Endothelial cell of umbilical vein (primary cell): ENCODE data around the gene SATB2. TPM values are rescaled to one million over a fixed set of nuclear protein-coding genes. Genes with fewer than 3 reads are reported as not detected.

Experiments
- BruUV-seq: library from RNA; stranded (reverse); fragments of 400-500 nt; replicated peaks from 2 replicates; lab custom pipeline; 2021; lab: Mats Ljungman, UMichigan
- CTCF ChIA-PET: fragments of 300-600, 350-600 bp; sonication (Branson Sonifier 250); formaldehyde crosslinking; loops from one replicate; lab custom pipeline; 2021; ENCODE audit warnings: antibody characterized with exemption, inconsistent platforms; lab: Charles Lee
- POLR2A ChIA-PET: fragments of 300-600, 350-600 bp; sonication (Branson Sonifier 250); formaldehyde crosslinking; loops from one replicate; lab custom pipeline; 2021; ENCODE audit warnings: antibody characterized with exemption, inconsistent platforms; lab: Charles Lee
- DNase-seq: peaks from one replicate; pipeline ENCODE4 v3.0.0-alpha.2; 2011; ENCODE audit warnings: low read depth, low spot score
- FAIRE-seq: peaks from 2 replicates; lab custom pipeline; 2011; peaks lifted over from hg19 to GRCh38; lab: Jason Lieb, UNC
- H2AFZ ChIP-seq: 2 replicates; pipeline ENCODE4 v1.6.0; 2012; ENCODE audit warnings: low read depth, low read length, control low read depth, inconsistent platforms
- H3K27ac ChIP-seq: 2 replicates; pipeline ENCODE4 v1.5.1; 2011; ENCODE audit warnings: low read depth, mild to moderate bottlenecking, control low read depth, low read length, moderate library complexity; ENCODE audit not compliant: insufficient read depth
- H3K27me3 ChIP-seq, 2 experiments: 2 replicates each; pipeline versions ENCODE4 v1.6.0 to v1.6.1; 2011; ENCODE audit warnings: low read length in 2 of 2, mixed read lengths in 1 of 2; ENCODE audit not compliant: control insufficient read depth in 2 of 2, insufficient read depth in 2 of 2
- H3K36me3 ChIP-seq, 2 experiments: 2 replicates in 1 of 2; 3 replicates in 1 of 2; pipeline ENCODE4 v1.5.1; 2011; ENCODE audit warnings: low read length in 2 of 2, mild to moderate bottlenecking in 1 of 2, moderate library complexity in 1 of 2; ENCODE audit not compliant: control insufficient read depth in 2 of 2, insufficient read depth in 2 of 2; ENCODE audit errors: extremely low read depth in 1 of 2
- H3K4me1 ChIP-seq: 3 replicates; pipeline ENCODE4 v1.5.1; 2011; ENCODE audit warnings: mild to moderate bottlenecking, low read length; ENCODE audit not compliant: control insufficient read depth, insufficient read depth; ENCODE audit errors: extremely low read depth
- H3K4me2 ChIP-seq: 2 replicates; pipeline ENCODE4 v1.6.1; 2011; ENCODE audit warnings: low read length, control low read depth, mixed read lengths; ENCODE audit not compliant: insufficient read depth
- H3K4me3 ChIP-seq, 3 experiments: fragments of 200-600 bp in 1 of 3; sonication (generic), shearing (Covaris generic) in 1 of 3; replicated peaks in 1 of 3; 2 replicates each; pipeline ENCODE4 v1.5.1; 2011 to 2016; ENCODE audit warnings: control low read depth in 3 of 3, low read length in 3 of 3, mild to moderate bottlenecking in 2 of 3, inconsistent platforms in 1 of 3, low read depth in 1 of 3, moderate library complexity in 1 of 3; ENCODE audit not compliant: insufficient read depth in 1 of 3
- H3K79me2 ChIP-seq: 2 replicates; pipeline ENCODE4 v1.6.0; 2012; ENCODE audit warnings: low read length, inconsistent platforms; ENCODE audit not compliant: control insufficient read depth, insufficient read depth
- H3K9ac ChIP-seq: replicated peaks from 2 replicates; pipeline ENCODE3; 2011; ENCODE audit warnings: low read length, control low read depth; ENCODE audit not compliant: insufficient read depth; ENCODE audit errors: extremely low read depth
- H3K9me1 ChIP-seq: replicated peaks from 3 replicates; pipeline ENCODE4 v1.6.0; 2011; ENCODE audit warnings: mild to moderate bottlenecking, low read length; ENCODE audit not compliant: control insufficient read depth, insufficient read depth; ENCODE audit errors: extremely low read depth
- H3K9me3 ChIP-seq: replicated peaks from 2 replicates; pipeline ENCODE4 v1.5.1; 2012; ENCODE audit warnings: low read length, inconsistent platforms; ENCODE audit not compliant: control insufficient read depth, insufficient read depth
- H4K20me1 ChIP-seq: replicated peaks from 2 replicates; pipeline ENCODE3; 2011; ENCODE audit warnings: mild to moderate bottlenecking, low read length; ENCODE audit not compliant: control insufficient read depth, insufficient read depth; ENCODE audit errors: extremely low read depth
- EZH2 ChIP-seq: IDR thresholded peaks from 2 replicates; pipeline ENCODE4 v1.6.1; 2012; ENCODE audit warnings: borderline replicate concordance, low read depth, mild to moderate bottlenecking, moderate library complexity, low read length, inconsistent platforms; ENCODE audit not compliant: severe bottlenecking
- FOS ChIP-seq: IDR thresholded peaks from 2 replicates; pipeline ENCODE4 v1.6.1; 2011; ENCODE audit warnings: mild to moderate bottlenecking, low read length, moderate library complexity, borderline replicate concordance; ENCODE audit not compliant: insufficient read depth
- GATA2 ChIP-seq: IDR thresholded peaks from 2 replicates; pipeline ENCODE4 v1.7.0; 2011; ENCODE audit warnings: low read depth, mild to moderate bottlenecking, moderate library complexity, mixed read lengths, low read length; ENCODE audit not compliant: insufficient read length, insufficient read depth
- JUN ChIP-seq: IDR thresholded peaks from 2 replicates; pipeline ENCODE4 v1.6.1; 2011; ENCODE audit warnings: borderline replicate concordance, low read depth; ENCODE audit not compliant: insufficient read length, insufficient read depth
- MYC ChIP-seq: IDR thresholded peaks from one replicate; pipeline ENCODE4 v1.6.1; 2011; ENCODE audit warnings: mild to moderate bottlenecking, low read depth, low read length
- POLR2A ChIP-seq: IDR thresholded peaks from 2 replicates; pipeline ENCODE4 v1.6.1; 2012; ENCODE audit warnings: low read depth, mild to moderate bottlenecking, control low read depth, low read length
- POLR2AphosphoS5 ChIP-seq: IDR thresholded peaks from 2 replicates; pipeline ENCODE4 v1.6.1; 2012; ENCODE audit warnings: low read depth, mild to moderate bottlenecking, control low read depth, low read length, moderate library complexity; ENCODE audit not compliant: insufficient read depth
- dilution Hi-C: fragments of 300-500 bp; cut with MboI; formaldehyde crosslinking; loops from one replicate; pipeline ENCODE4 v1.15.0; 2019; ENCODE audit warnings: low sequenced_read_pairs; ENCODE audit not compliant: extremely low pct_ligation_motif_present
- intact Hi-C: fragments of 100-400 bp; cut with micrococcal nuclease; formaldehyde crosslinking; loops from one replicate; pipeline ENCODE4 v1.10.0; 2022
- polyA plus RNA-seq, 4 experiments: library from polyadenylated mRNA; depleted of rRNA in 3 of 4; stranded (reverse) in 3 of 4; unstranded in 1 of 4; fragments of >200 nt; gene quantifications; 2 replicates each; pipeline versions ENCODE4 v1.2.1 to v1.2.3, GENCODE V29; 2011 to 2012; ENCODE audit warnings: missing spikeins in 1 of 4
- total RNA-seq: library from RNA; stranded (reverse); gene quantifications from 2 replicates; pipeline ENCODE4 v1.2.3, GENCODE V29; 2021
- TF ChIP-seq, protein P1 (sequence below): IDR thresholded peaks from 2 replicates; pipeline ENCODE4 v1.6.1; 2011; ENCODE audit not compliant: insufficient read depth, insufficient read length
- TF ChIP-seq, protein P2 (sequence below), 2 donors: IDR thresholded peaks; 1 replicate in 1 of 2; 2 replicates in 1 of 2; pipeline ENCODE4 v1.5.1; 2011; ENCODE audit warnings: low read length in 2 of 2, mild to moderate bottlenecking in 2 of 2, moderate library complexity in 2 of 2, control low read depth in 1 of 2, inconsistent platforms in 1 of 2, low read depth in 1 of 2; ENCODE audit not compliant: insufficient read depth in 1 of 2; ENCODE audit errors: extremely low read depth in 1 of 2

Gene SATB2
- total and polyA plus RNA-seq, 2 donors (not counting 3 experiments of a cell fraction or from before 2014, with no cell fraction given), result 0.47 to 1.1 TPM

DNA sequence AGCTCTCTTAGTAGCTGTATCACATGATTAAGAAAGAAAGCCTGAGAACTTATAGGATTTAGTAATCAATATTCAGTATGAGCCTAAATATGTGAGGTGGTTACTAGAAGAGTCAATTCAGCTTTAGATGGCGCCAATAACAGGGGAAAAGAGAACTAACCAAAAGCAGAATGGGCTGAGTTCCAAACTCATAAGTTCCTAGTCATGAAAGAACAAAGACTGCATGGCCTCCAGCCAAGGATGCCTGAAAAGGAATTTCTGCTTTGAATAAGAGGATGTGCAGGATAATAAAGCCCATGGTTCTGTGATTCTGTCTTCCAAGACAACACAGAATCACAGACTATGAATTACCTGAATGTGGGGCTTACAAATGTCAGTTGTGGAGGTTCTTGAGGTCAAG, 196.5 kb downstream of the SATB2 start:
- no peak for TF ChIP-seq POLR2AphosphoS5
- CTCF ChIA-PET, result no interaction called here
- H3K36me3 ChIP-seq, result no peaks in the 10 kb centered on the region
- FAIRE-seq (no peak), DNase-seq (peak; percentile 42)
- POLR2A ChIA-PET, result no interaction called here
- no peaks in the 10 kb centered on the region for H3K27me3 ChIP-seq
- no peaks in the 10 kb centered on the region for H4K20me1 ChIP-seq
- no peaks in the 10 kb centered on the region for H3K79me2 ChIP-seq
- H3K27ac ChIP-seq, result no peak overlapping the region
- no peaks in the 10 kb centered on the region for H3K4me1 ChIP-seq
- dilution Hi-C loops (no loop called here), intact Hi-C loops (no loop called here)
- no peak overlapping the region for H3K4me2 ChIP-seq
- BruUV-seq, result no TSS peak
- no peaks in the 10 kb centered on the region for H3K9me1 ChIP-seq
- H2AFZ ChIP-seq, result no peak overlapping the region
- H3K9ac ChIP-seq, result no peak overlapping the region
- H3K9me3 ChIP-seq, result peaks cover 2% of the 10 kb centered on the region
- H3K4me3 ChIP-seq, result no peak overlapping the region

DNA sequence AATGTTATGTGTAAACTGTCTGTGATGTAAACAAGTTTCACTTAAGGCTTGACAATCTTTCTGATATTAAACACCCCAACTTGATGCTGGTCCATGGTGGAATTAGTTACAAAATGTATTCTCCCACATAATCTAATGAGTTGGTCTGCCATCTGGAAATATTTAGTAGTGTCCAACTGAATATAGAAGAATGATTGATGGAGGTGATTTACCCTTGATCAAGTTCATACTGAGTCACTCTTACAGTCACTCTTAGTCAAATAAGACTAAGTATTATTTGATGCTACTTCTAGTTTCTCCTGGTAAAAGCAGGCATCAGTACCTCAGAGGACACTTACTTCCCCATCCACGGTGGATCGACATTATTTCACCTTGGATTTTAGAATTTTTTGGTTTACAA, 198.1 kb downstream of the SATB2 start:
- no peaks in the 10 kb centered on the region for H3K36me3 ChIP-seq
- no peak for FAIRE-seq
- POLR2A ChIA-PET, result no interaction called here
- dilution Hi-C loops, result no loop called here
- no peak overlapping the region for H3K27ac ChIP-seq
- no peaks in the 10 kb centered on the region for H4K20me1 ChIP-seq
- no peaks in the 10 kb centered on the region for H3K9me3 ChIP-seq
- no peaks in the 10 kb centered on the region for H3K4me1 ChIP-seq
- no peak for DNase-seq
- H3K4me2 ChIP-seq, result no peak overlapping the region
- intact Hi-C loops, result no loop called here
- TF ChIP-seq GATA2 (no peak), FOS (no peak), EZH2 (no peak), POLR2A (no peak), JUN (no peak), POLR2AphosphoS5 (no peak), MYC (no peak)
- TF ChIP-seq, protein P1, sequence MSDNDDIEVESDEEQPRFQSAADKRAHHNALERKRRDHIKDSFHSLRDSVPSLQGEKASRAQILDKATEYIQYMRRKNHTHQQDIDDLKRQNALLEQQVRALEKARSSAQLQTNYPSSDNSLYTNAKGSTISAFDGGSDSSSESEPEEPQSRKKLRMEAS, result no peak
- TF ChIP-seq, protein P2, sequence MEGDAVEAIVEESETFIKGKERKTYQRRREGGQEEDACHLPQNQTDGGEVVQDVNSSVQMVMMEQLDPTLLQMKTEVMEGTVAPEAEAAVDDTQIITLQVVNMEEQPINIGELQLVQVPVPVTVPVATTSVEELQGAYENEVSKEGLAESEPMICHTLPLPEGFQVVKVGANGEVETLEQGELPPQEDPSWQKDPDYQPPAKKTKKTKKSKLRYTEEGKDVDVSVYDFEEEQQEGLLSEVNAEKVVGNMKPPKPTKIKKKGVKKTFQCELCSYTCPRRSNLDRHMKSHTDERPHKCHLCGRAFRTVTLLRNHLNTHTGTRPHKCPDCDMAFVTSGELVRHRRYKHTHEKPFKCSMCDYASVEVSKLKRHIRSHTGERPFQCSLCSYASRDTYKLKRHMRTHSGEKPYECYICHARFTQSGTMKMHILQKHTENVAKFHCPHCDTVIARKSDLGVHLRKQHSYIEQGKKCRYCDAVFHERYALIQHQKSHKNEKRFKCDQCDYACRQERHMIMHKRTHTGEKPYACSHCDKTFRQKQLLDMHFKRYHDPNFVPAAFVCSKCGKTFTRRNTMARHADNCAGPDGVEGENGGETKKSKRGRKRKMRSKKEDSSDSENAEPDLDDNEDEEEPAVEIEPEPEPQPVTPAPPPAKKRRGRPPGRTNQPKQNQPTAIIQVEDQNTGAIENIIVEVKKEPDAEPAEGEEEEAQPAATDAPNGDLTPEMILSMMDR (IDR thresholded peaks at IDR 0.05; ENCODE audit: extremely low read depth in 1 of 2, insufficient read depth in 1 of 2, low read depth in 1 of 2, low read length in 2 of 2), result no peak
- CTCF ChIA-PET, result no interaction called here
- no TSS peak for BruUV-seq
- H3K27me3 ChIP-seq, result no peaks in the 10 kb centered on the region
- H3K9me1 ChIP-seq, result no peaks in the 10 kb centered on the region
- H3K4me3 ChIP-seq, result no peak overlapping the region
- no peak overlapping the region for H3K9ac ChIP-seq
- H3K79me2 ChIP-seq, result no peaks in the 10 kb centered on the region
- H2AFZ ChIP-seq, result no peak overlapping the region
